Measurements from ENCODE around the gene SUGCT. TPM values are rescaled to one million over a fixed set of nuclear protein-coding genes. Genes with fewer than 3 reads are reported as not detected.

The SUGCT gene
- total RNA-seq, 1 experiment from 2014 or later, result 9.9 TPM

- H3K4me3 ChIP-seq (ENCODE audit: low read depth, low read length), result no peak overlapping the region
- BruUV-seq (replicated peaks), result no TSS peak
- H3K27ac Mint-ChIP-seq (ENCODE audit: unreplicated experiment), result peak overlapping the region; percentile 50
Observed at GRCh38 chr7:40644454-40645188, 509.8 kb downstream of the SUGCT start.

GRCh38 chr7:40645197-40645596 is 510.4 kb downstream of the SUGCT start:
- no peak for DNase-seq

More at GRCh38 chr7:40644454-40645188, 509.8 kb downstream of the SUGCT start:
- DNase-seq, result no peak
- Mint-ChIP-seq H3K9me3 (ENCODE audit: unreplicated experiment) (no peaks in the 10 kb centered on the region), H3K27me3 (ENCODE audit: insufficient read depth, unreplicated experiment) (no peaks in the 10 kb centered on the region), H3K4me1 (ENCODE audit: low read depth, unreplicated experiment) (peaks cover 14% of the 10 kb centered on the region), H3K36me3 (ENCODE audit: insufficient read depth, unreplicated experiment) (no peaks in the 10 kb centered on the region), H3K4me3 (ENCODE audit: unreplicated experiment) (no peak overlapping the region)
- ChIA-PET CTCF (no interaction called here), POLR2A (no interaction called here)
- Histone ChIP-seq H3K27me3 (replicated peaks; ENCODE audit: control insufficient read depth, insufficient read depth, low read length) (no peaks in the 10 kb centered on the region), H3K9me3 (no peaks in the 10 kb centered on the region), H3K36me3 (ENCODE audit: control insufficient read depth, insufficient read depth, low read length) (no peaks in the 10 kb centered on the region), H3K4me1 (no peaks in the 10 kb centered on the region)
- intact Hi-C loops (cut with micrococcal nuclease; ENCODE audit: unreplicated experiment), result no loop called here
- no peak for TF ChIP-seq CTCF (IDR thresholded peaks at IDR 0.05; ENCODE audit: insufficient read depth in 1 of 2, low read depth in 1 of 2, low read length in 1 of 2, severe bottlenecking in 1 of 2, unreplicated experiment in 1 of 2)

GRCh38 chr7:40646717-40647116 is 511.9 kb downstream of the SUGCT start:
- no peak overlapping the region for H3K27ac Mint-ChIP-seq (ENCODE audit: unreplicated experiment)
- H3K4me3 Mint-ChIP-seq (ENCODE audit: unreplicated experiment), result no peak overlapping the region
- no peak for TF ChIP-seq CTCF (IDR thresholded peaks at IDR 0.05; ENCODE audit: insufficient read depth in 1 of 2, low read depth in 1 of 2, low read length in 1 of 2, severe bottlenecking in 1 of 2, unreplicated experiment in 1 of 2)
- Histone ChIP-seq H3K27me3 (replicated peaks; ENCODE audit: control insufficient read depth, insufficient read depth, low read length) (no peaks in the 10 kb centered on the region), H3K4me1 (no peaks in the 10 kb centered on the region), H3K9me3 (no peaks in the 10 kb centered on the region), H3K36me3 (ENCODE audit: control insufficient read depth, insufficient read depth, low read length) (no peaks in the 10 kb centered on the region), H3K4me3 (ENCODE audit: low read depth, low read length) (no peak overlapping the region)
- H3K36me3 Mint-ChIP-seq (ENCODE audit: insufficient read depth, unreplicated experiment), result no peaks in the 10 kb centered on the region
- peaks cover under 1% of the 10 kb centered on the region for H3K27me3 Mint-ChIP-seq (ENCODE audit: insufficient read depth, unreplicated experiment)
- CTCF ChIA-PET, result no interaction called here
- peaks cover 14% of the 10 kb centered on the region for H3K4me1 Mint-ChIP-seq (ENCODE audit: low read depth, unreplicated experiment)
- no TSS peak for BruUV-seq (replicated peaks)
- POLR2A ChIA-PET, result no interaction called here
- H3K9me3 Mint-ChIP-seq (ENCODE audit: unreplicated experiment), result peaks cover 10% of the 10 kb centered on the region
- DNase-seq, result no peak
- intact Hi-C loops (cut with micrococcal nuclease; ENCODE audit: unreplicated experiment), result no loop called here

More at GRCh38 chr7:40645197-40645596, 510.4 kb downstream of the SUGCT start:
- no peaks in the 10 kb centered on the region for H3K9me3 ChIP-seq
- ChIA-PET POLR2A (no interaction called here), CTCF (no interaction called here)
- no peaks in the 10 kb centered on the region for H3K9me3 Mint-ChIP-seq (ENCODE audit: unreplicated experiment)
- intact Hi-C loops (cut with micrococcal nuclease; ENCODE audit: unreplicated experiment), result no loop called here
- no peaks in the 10 kb centered on the region for H3K4me1 ChIP-seq
- H3K27me3 ChIP-seq (replicated peaks; ENCODE audit: control insufficient read depth, insufficient read depth, low read length), result no peaks in the 10 kb centered on the region
- H3K27me3 Mint-ChIP-seq (ENCODE audit: insufficient read depth, unreplicated experiment), result no peaks in the 10 kb centered on the region
- H3K27ac Mint-ChIP-seq (ENCODE audit: unreplicated experiment), result no peak overlapping the region
- H3K4me3 ChIP-seq (ENCODE audit: low read depth, low read length), result no peak overlapping the region
- H3K36me3 ChIP-seq (ENCODE audit: control insufficient read depth, insufficient read depth, low read length), result no peaks in the 10 kb centered on the region
- H3K36me3 Mint-ChIP-seq (ENCODE audit: insufficient read depth, unreplicated experiment), result no peaks in the 10 kb centered on the region
- no TSS peak for BruUV-seq (replicated peaks)
- no peak for TF ChIP-seq CTCF (IDR thresholded peaks at IDR 0.05; ENCODE audit: insufficient read depth in 1 of 2, low read depth in 1 of 2, low read length in 1 of 2, severe bottlenecking in 1 of 2, unreplicated experiment in 1 of 2)
- H3K4me1 Mint-ChIP-seq (ENCODE audit: low read depth, unreplicated experiment), result peaks cover 14% of the 10 kb centered on the region
- no peak overlapping the region for H3K4me3 Mint-ChIP-seq (ENCODE audit: unreplicated experiment)
